ENCODE data around the gene CEP85L. TPM values are rescaled to one million over a fixed set of nuclear protein-coding genes. Genes with fewer than 3 reads are reported as not detected.

The CEP85L gene
- total and polyA plus RNA-seq, 2 of the 13 experiments (the other 11 are each of a cell fraction or from before 2014, with no cell fraction given) = 0.44 to 1.7 TPM

- TF ChIP-seq AHDC1 (CRISPR knock-in tag; IDR thresholded peaks at IDR 0.05; ENCODE audit: borderline replicate concordance) (0 out of 2 replicates have a peak, but pooled peaks have one; percentile 39), FOSL2 (CRISPR knock-in tag; IDR thresholded peaks at IDR 0.05) (peak; percentile 28; the same call in 1 of the 2 replicates), GATAD2A (CRISPR knock-in tag; IDR thresholded peaks at IDR 0.05) (peak; percentile 66), TARDBP (CRISPR knock-in tag; IDR thresholded peaks at IDR 0.05) (0 out of 2 replicates have a peak, but pooled peaks have one; percentile 23), MNT (IDR thresholded peaks at IDR 0.05) (no peak), IRF2 (CRISPR knock-in tag; IDR thresholded peaks at IDR 0.05) (no peak), CEBPG (CRISPR knock-in tag; IDR thresholded peaks at IDR 0.05) (peak; percentile 89), KMT2B (CRISPR knock-in tag; IDR thresholded peaks at IDR 0.05) (no peak), ZNF12 (CRISPR knock-in tag; IDR thresholded peaks at IDR 0.05) (0 out of 2 replicates have a peak, but pooled peaks have one; percentile 34), ZNF770 (CRISPR knock-in tag; IDR thresholded peaks at IDR 0.05) (peak; percentile 50; the same call in 1 of the 2 replicates), SOX5 (CRISPR knock-in tag; IDR thresholded peaks at IDR 0.05; ENCODE audit: borderline replicate concordance) (peak; percentile 23; the same call in 1 of the 2 replicates), NR2F2 (IDR thresholded peaks at IDR 0.05; ENCODE audit: borderline replicate concordance, low read depth) (peak; percentile 48; the same call in 1 of the 2 replicates), NR2C2 (CRISPR knock-in tag; IDR thresholded peaks at IDR 0.05; ENCODE audit: borderline replicate concordance) (peak; percentile 24; the same call in 1 of the 2 replicates), SKI (IDR thresholded peaks at IDR 0.05; ENCODE audit: partially characterized antibody) (peak; percentile 22), TBX2 (CRISPR knock-in tag; IDR thresholded peaks at IDR 0.05; ENCODE audit: borderline replicate concordance) (no peak), CEBPB (IDR thresholded peaks at IDR 0.05; ENCODE audit: borderline replicate concordance, low read depth, low read length) (peak; percentile 95), HOXA9 (CRISPR knock-in tag; IDR thresholded peaks at IDR 0.05; ENCODE audit: borderline replicate concordance) (no peak), HMG20A (CRISPR knock-in tag; IDR thresholded peaks at IDR 0.05; ENCODE audit: borderline replicate concordance) (peak; percentile 45; the same call in 1 of the 2 replicates)
- TF ChIP-seq, protein P1, sequence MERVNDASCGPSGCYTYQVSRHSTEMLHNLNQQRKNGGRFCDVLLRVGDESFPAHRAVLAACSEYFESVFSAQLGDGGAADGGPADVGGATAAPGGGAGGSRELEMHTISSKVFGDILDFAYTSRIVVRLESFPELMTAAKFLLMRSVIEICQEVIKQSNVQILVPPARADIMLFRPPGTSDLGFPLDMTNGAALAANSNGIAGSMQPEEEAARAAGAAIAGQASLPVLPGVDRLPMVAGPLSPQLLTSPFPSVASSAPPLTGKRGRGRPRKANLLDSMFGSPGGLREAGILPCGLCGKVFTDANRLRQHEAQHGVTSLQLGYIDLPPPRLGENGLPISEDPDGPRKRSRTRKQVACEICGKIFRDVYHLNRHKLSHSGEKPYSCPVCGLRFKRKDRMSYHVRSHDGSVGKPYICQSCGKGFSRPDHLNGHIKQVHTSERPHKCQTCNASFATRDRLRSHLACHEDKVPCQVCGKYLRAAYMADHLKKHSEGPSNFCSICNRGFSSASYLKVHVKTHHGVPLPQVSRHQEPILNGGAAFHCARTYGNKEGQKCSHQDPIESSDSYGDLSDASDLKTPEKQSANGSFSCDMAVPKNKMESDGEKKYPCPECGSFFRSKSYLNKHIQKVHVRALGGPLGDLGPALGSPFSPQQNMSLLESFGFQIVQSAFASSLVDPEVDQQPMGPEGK (CRISPR knock-in tag; IDR thresholded peaks at IDR 0.05) = no peak
Measured at GRCh38 chr6:118645395-118645794, 6.0 kb downstream of the CEP85L start (continued).

All from HepG2 (cell line).